A673 (cell line): ENCODE measurements around the gene EXOC2. TPM values are rescaled to one million over a fixed set of nuclear protein-coding genes. Genes with fewer than 3 reads are reported as not detected.

Source experiments
- BruUV-seq: library from RNA; stranded (reverse); fragments of 400-500 nt; replicated peaks from 2 replicates; lab custom pipeline; 2021; lab: Mats Ljungman, UMichigan
- CTCF ChIA-PET: fragments of 300-600 bp; sonication (Branson Sonifier 250); formaldehyde crosslinking; loops from one replicate; lab custom pipeline; 2022; ENCODE audit warnings: antibody characterized with exemption; lab: Charles Lee
- POLR2A ChIA-PET: fragments of 300-600 bp; sonication (Branson Sonifier 250); formaldehyde crosslinking; loops from one replicate; lab custom pipeline; 2022; ENCODE audit warnings: antibody characterized with exemption; ENCODE audit not compliant: low non-redundant PET; lab: Charles Lee
- DNase-seq: peaks from one replicate; pipeline ENCODE4 v3.0.0-alpha.2; 2015; ENCODE audit warnings: low spot score
- H3K27ac ChIP-seq: fragments of 200-600 bp; sonication (generic); 2 replicates; pipeline ENCODE4 v1.5.1; 2016; ENCODE audit warnings: mixed run types, low read depth, mild to moderate bottlenecking, mixed read lengths, antibody characterized with exemption, low read length; ENCODE audit not compliant: poor library complexity, severe bottlenecking
- H3K27me3 ChIP-seq: fragments of 200-600 bp; sonication (generic); replicated peaks from 2 replicates; pipeline ENCODE4 v1.6.1; 2017; ENCODE audit warnings: mixed run types, low read depth, mild to moderate bottlenecking, mixed read lengths, antibody characterized with exemption, low read length; ENCODE audit not compliant: insufficient read depth, poor library complexity
- H3K36me3 ChIP-seq: fragments of 200-600 bp; sonication (generic); 2 replicates; pipeline ENCODE4 v1.6.1; 2016; ENCODE audit warnings: mixed run types, mild to moderate bottlenecking, mixed read lengths, antibody characterized with exemption, low read length; ENCODE audit not compliant: insufficient read depth, poor library complexity, severe bottlenecking
- H3K4me1 ChIP-seq: fragments of 200-600 bp; sonication (generic); 2 replicates; pipeline ENCODE4 v1.6.1; 2017; ENCODE audit warnings: mixed run types, mild to moderate bottlenecking, mixed read lengths, antibody characterized with exemption, low read length; ENCODE audit not compliant: insufficient read depth, poor library complexity, severe bottlenecking
- H3K4me3 ChIP-seq: fragments of 200-600 bp; sonication (generic); 2 replicates; pipeline ENCODE4 v1.5.1; 2016; ENCODE audit warnings: low read depth, mixed run types, mild to moderate bottlenecking, mixed read lengths, low read length; ENCODE audit not compliant: poor library complexity, severe bottlenecking
- H3K9me3 ChIP-seq: fragments of 200-600 bp; sonication (generic); 2 replicates; pipeline ENCODE4 v1.6.1; 2016; ENCODE audit warnings: mixed run types, low read depth, mild to moderate bottlenecking, mixed read lengths, antibody characterized with exemption, low read length; ENCODE audit not compliant: poor library complexity, severe bottlenecking
- CTCF ChIP-seq: fragments of 300-800, 200-600 bp; sonication (generic); conservative IDR thresholded peaks from 2 replicates; pipeline ENCODE4 v1.5.1; 2017; ENCODE audit warnings: low read depth, mild to moderate bottlenecking, antibody characterized with exemption, low read length, moderate library complexity, mixed read lengths
- EZH2 ChIP-seq: fragments of 200-600 bp; sonication (generic); IDR thresholded peaks from 2 replicates; pipeline ENCODE4 v1.6.1; 2017; ENCODE audit warnings: borderline replicate concordance, low read depth, mild to moderate bottlenecking, mixed read lengths, antibody characterized with exemption, low read length; ENCODE audit not compliant: poor library complexity, severe bottlenecking
- intact Hi-C: fragments of 100-400 bp; cut with micrococcal nuclease; formaldehyde crosslinking; loops from one replicate; pipeline ENCODE4 v1.10.0; 2022; ENCODE audit not compliant: unreplicated experiment
- total RNA-seq: library from RNA; stranded (reverse); gene quantifications from 2 replicates; pipeline ENCODE4 v1.2.3, GENCODE V29; 2021

The EXOC2 gene
- total RNA-seq, 1 experiment from 2014 or later: 22.4 TPM

- Histone ChIP-seq H3K9me3 (no peaks in the 10 kb centered on the region), H3K4me3 (no peak overlapping the region), H3K4me1 (no peaks in the 10 kb centered on the region), H3K36me3 (no peaks in the 10 kb centered on the region), H3K27me3 (peaks cover 22% of the 10 kb centered on the region), H3K27ac (no peak overlapping the region)
- intact Hi-C loops: no loop called here
- CTCF ChIA-PET: no interaction called here
- no peak for DNase-seq
- no TSS peak for BruUV-seq
- TF ChIP-seq CTCF (no peak), EZH2 (no peak)
- POLR2A ChIA-PET: no interaction called here
These were observed 240.5 kb downstream of the EXOC2 start for GRCh38 chr6:452301-453067.

- H3K27ac ChIP-seq: no peak overlapping the region
- no peaks in the 10 kb centered on the region for H3K36me3 ChIP-seq
- H3K9me3 ChIP-seq: no peaks in the 10 kb centered on the region
- BruUV-seq: no TSS peak
- H3K4me3 ChIP-seq: no peak overlapping the region
- H3K4me1 ChIP-seq: no peaks in the 10 kb centered on the region
- ChIA-PET POLR2A (no interaction called here), CTCF (no interaction called here)
- TF ChIP-seq CTCF (no peak), EZH2 (no peak)
- intact Hi-C loops: no loop called here
- peaks cover 22% of the 10 kb centered on the region for H3K27me3 ChIP-seq
- DNase-seq: no peak
These were observed 241.1 kb downstream of the EXOC2 start for GRCh38 chr6:451847-452246.

GRCh38 chr6:451336-451735 lies 241.6 kb downstream of the EXOC2 start:
- H3K27me3 ChIP-seq: peaks cover 22% of the 10 kb centered on the region
- intact Hi-C loops: no loop called here
- TF ChIP-seq EZH2 (no peak), CTCF (no peak)
- no peaks in the 10 kb centered on the region for H3K4me1 ChIP-seq
- no peak for DNase-seq
- no peak overlapping the region for H3K27ac ChIP-seq
- no peak overlapping the region for H3K4me3 ChIP-seq
- no peaks in the 10 kb centered on the region for H3K36me3 ChIP-seq
- BruUV-seq: no TSS peak
- CTCF ChIA-PET: no interaction called here
- H3K9me3 ChIP-seq: no peaks in the 10 kb centered on the region
- POLR2A ChIA-PET: no interaction called here
